Hepatocyte (in vitro differentiated cells): ENCODE data around the gene PRKACA. TPM values are rescaled to one million over a fixed set of nuclear protein-coding genes. Genes with fewer than 3 reads are reported as not detected.

Experiments
- DNase-seq: peaks from one replicate; pipeline ENCODE4 v3.0.0-alpha.2; 2016; ENCODE audit warnings: low spot score
- H2AFZ ChIP-seq: fragments of 200-600 bp; sonication (generic); 2 replicates; pipeline ENCODE4 v1.6.0; 2016; ENCODE audit warnings: antibody characterized with exemption, mild to moderate bottlenecking
- H3K27ac ChIP-seq: fragments of 200-600 bp; sonication (generic); 2 replicates; pipeline ENCODE4 v1.5.1; 2016; ENCODE audit warnings: mild to moderate bottlenecking
- H3K27me3 ChIP-seq: fragments of 200-600 bp; sonication (generic); 2 replicates; pipeline ENCODE4 v1.6.1; 2016
- H3K36me3 ChIP-seq: fragments of 200-600 bp; sonication (generic); replicated peaks from 2 replicates; pipeline ENCODE4 v1.5.1; 2016; ENCODE audit warnings: low read depth; ENCODE audit not compliant: insufficient read depth
- H3K4me1 ChIP-seq: fragments of 200-600 bp; sonication (generic); 2 replicates; pipeline ENCODE4 v1.5.1; 2016; ENCODE audit warnings: mild to moderate bottlenecking, moderate library complexity; ENCODE audit not compliant: insufficient read depth
- H3K4me2 ChIP-seq: fragments of 200-600 bp; sonication (generic); 2 replicates; pipeline ENCODE4 v1.6.0; 2016
- H3K4me3 ChIP-seq: fragments of 200-600 bp; sonication (generic); 2 replicates; pipeline ENCODE4 v1.5.1; 2016; ENCODE audit warnings: mild to moderate bottlenecking
- H3K79me2 ChIP-seq: fragments of 200-600 bp; sonication (generic); 2 replicates; pipeline ENCODE4 v1.6.0; 2017; ENCODE audit warnings: mild to moderate bottlenecking
- H3K9me2 ChIP-seq: fragments of 200-600 bp; sonication (generic); replicated peaks from 2 replicates; pipeline ENCODE4 v1.6.0; 2017; ENCODE audit warnings: mild to moderate bottlenecking; ENCODE audit not compliant: insufficient read depth
- H3K9me3 ChIP-seq: fragments of 200-600 bp; sonication (generic); 2 replicates; pipeline ENCODE4 v1.5.1; 2016; ENCODE audit warnings: low read depth, mild to moderate bottlenecking
- H4K20me1 ChIP-seq: fragments of 200-600 bp; sonication (generic); 2 replicates; pipeline ENCODE4 v1.6.0; 2016; ENCODE audit warnings: mild to moderate bottlenecking; ENCODE audit not compliant: insufficient read depth, poor library complexity, severe bottlenecking
- CTCF ChIP-seq: fragments of 200-600 bp; sonication (generic); IDR thresholded peaks from 2 replicates; pipeline ENCODE4 v1.5.1; 2016; ENCODE audit warnings: antibody characterized with exemption, mild to moderate bottlenecking; ENCODE audit not compliant: poor library complexity
- EZH2 ChIP-seq: fragments of 200-600 bp; sonication (generic); IDR thresholded peaks from 2 replicates; pipeline ENCODE4 v1.6.1; 2016; ENCODE audit warnings: antibody characterized with exemption, mild to moderate bottlenecking, borderline replicate concordance
- EZH2phosphoT487 ChIP-seq: fragments of 200-600 bp; sonication (generic); IDR thresholded peaks from one replicate; pipeline ENCODE4 v1.6.1; 2018; ENCODE audit warnings: antibody characterized with exemption, mild to moderate bottlenecking, low read depth, moderate library complexity; ENCODE audit not compliant: unreplicated experiment, severe bottlenecking
- WGBS: methylation state at CpG from one replicate; pipeline ENCODE4 v1.1.6; 2016; ENCODE audit warnings: low lambda C conversion rate; ENCODE audit errors: missing lambda C conversion rate; 5-methylcytosine and 5-hydroxymethylcytosine counted together
- polyA plus RNA-seq: library from polyadenylated mRNA; unstranded; fragments of >200 nt; fragmentation: Nextera tagmentation; extraction: Ambion mirVana; gene quantifications from 2 replicates; pipeline ENCODE4 v1.2.1, GENCODE V29; 2016
- total RNA-seq: library from RNA; depleted of rRNA; stranded (reverse); fragments of >200 nt; gene quantifications from 2 replicates; pipeline ENCODE4 v1.2.3, GENCODE V29; 2014

PRKACA gene
- total and polyA plus RNA-seq, 2 experiments from 2014 or later: 13.4 to 41.5 TPM

- peaks cover 14% of the 10 kb centered on the region for H3K4me1 ChIP-seq
- DNase-seq: peak; percentile 62
Measured at GRCh38 chr19:14073925-14074838, 43.4 kb downstream of the PRKACA start.

GRCh38 chr19:14073261-14073924 lies 44.2 kb downstream of the PRKACA start:
- Histone ChIP-seq H3K79me2 (peaks cover 22% of the 10 kb centered on the region), H3K4me3 (peak overlapping the region; percentile 96), H3K27ac (peak overlapping the region; percentile 85), H4K20me1 (no peaks in the 10 kb centered on the region), H2AFZ (peak overlapping the region; percentile 76), H3K9me3 (no peaks in the 10 kb centered on the region), H3K9me2 (no peaks in the 10 kb centered on the region), H3K36me3 (no peaks in the 10 kb centered on the region), H3K4me1 (peaks cover 14% of the 10 kb centered on the region), H3K27me3 (no peaks in the 10 kb centered on the region), H3K4me2 (peak overlapping the region; percentile 99)
- TF ChIP-seq CTCF: no peak
- peak; percentile 91 for DNase-seq
- WGBS: 2% methylated on average over 50 of the region's 106 CpGs

More at GRCh38 chr19:14073925-14074838, 43.4 kb downstream of the PRKACA start:
- H3K27me3 ChIP-seq: no peaks in the 10 kb centered on the region
- H3K9me3 ChIP-seq: no peaks in the 10 kb centered on the region
- TF ChIP-seq EZH2phosphoT487 (no peak), EZH2 (no peak), CTCF (no peak)
- peak overlapping the region; percentile 85 for H3K27ac ChIP-seq
- no peaks in the 10 kb centered on the region for H4K20me1 ChIP-seq
- no peaks in the 10 kb centered on the region for H3K9me2 ChIP-seq
- H3K4me2 ChIP-seq: peak overlapping the region; percentile 99
- no peaks in the 10 kb centered on the region for H3K36me3 ChIP-seq
- WGBS: 16% methylated on average over 30 of the region's 44 CpGs
- H3K4me3 ChIP-seq: peak overlapping the region; percentile 96
- peaks cover 23% of the 10 kb centered on the region for H3K79me2 ChIP-seq
- H2AFZ ChIP-seq: peak overlapping the region; percentile 76

GRCh38 chr19:14072535-14073260 lies 44.9 kb downstream of the PRKACA start, which contains the start of gene MISP3:
Gene MISP3, plus strand, starts transcription at chr19:14072786. Its CDS starts 524 bp downstream, at chr19:14073310.
- Histone ChIP-seq H3K4me3 (peak within 1 kb of the TSS; percentile 96), H3K9me3 (no peaks in the 10 kb centered on the region), H3K4me1 (peaks cover 14% of the 10 kb centered on the region), H3K36me3 (no peaks in the 10 kb centered on the region), H3K4me2 (peak within 1 kb of the TSS; percentile 99), H2AFZ (peak within 1 kb of the TSS; percentile 76), H3K27me3 (no peaks in the 10 kb centered on the region), H3K27ac (peak within 1 kb of the TSS; percentile 85), H3K9me2 (no peaks in the 10 kb centered on the region), H3K79me2 (peaks cover 22% of the 10 kb centered on the region), H4K20me1 (no peaks in the 10 kb centered on the region)
- peak; percentile 82 for DNase-seq
- TF ChIP-seq EZH2 (no peak), EZH2phosphoT487 (no peak), CTCF (no peak)
- 4% methylated on average over 34 of the region's 51 CpGs for WGBS
